GM06990 (cell line): ENCODE data around the gene PAFAH2.

Experiments
- DNase-seq: peaks from one replicate; pipeline ENCODE4 v3.0.0-alpha.2; 2011; ENCODE audit not compliant: insufficient read length; ENCODE audit errors: extremely low read depth
- H3K27me3 ChIP-seq: replicated peaks from 2 replicates; pipeline ENCODE4 v1.6.0; 2011; ENCODE audit warnings: low read length; ENCODE audit not compliant: control insufficient read depth, insufficient read depth
- H3K36me3 ChIP-seq: 2 replicates; pipeline ENCODE4 v1.5.1; 2011; ENCODE audit warnings: low read length; ENCODE audit not compliant: control insufficient read depth, insufficient read depth
- H3K4me3 ChIP-seq: replicated peaks from 2 replicates; pipeline ENCODE4 v1.5.1; 2011; ENCODE audit warnings: low read depth, mild to moderate bottlenecking, control low read depth, low read length
- CTCF ChIP-seq: IDR thresholded peaks from 2 replicates; pipeline ENCODE4 v1.5.1; 2011; ENCODE audit warnings: low read length, control low read depth, mild to moderate bottlenecking, inconsistent platforms; ENCODE audit not compliant: insufficient read depth, poor library complexity, severe bottlenecking

PAFAH2 gene

GRCh38 chr1:25932321-25932720 lies 65.5 kb downstream of the PAFAH2 start:
- Histone ChIP-seq H3K4me3 (no peak overlapping the region), H3K27me3 (peaks cover 4% of the 10 kb centered on the region), H3K36me3 (no peaks in the 10 kb centered on the region)
- no peak for TF ChIP-seq CTCF
- no peak for DNase-seq

- TF ChIP-seq CTCF, result no peak
- no peaks in the 10 kb centered on the region for H3K36me3 ChIP-seq
- DNase-seq, result no peak
- H3K27me3 ChIP-seq, result peaks cover 2% of the 10 kb centered on the region
- no peak overlapping the region for H3K4me3 ChIP-seq
Observed at GRCh38 chr1:25929016-25929415, 68.8 kb downstream of the PAFAH2 start.

- DNase-seq, result no peak
- Histone ChIP-seq H3K36me3 (no peaks in the 10 kb centered on the region), H3K4me3 (no peak overlapping the region), H3K27me3 (peaks cover 3% of the 10 kb centered on the region)
- TF ChIP-seq CTCF, result no peak
Observed at GRCh38 chr1:25927521-25928265, 70.2 kb downstream of the PAFAH2 start.

GRCh38 chr1:25926731-25927496 lies 70.9 kb downstream of the PAFAH2 start:
- H3K27me3 ChIP-seq, result peaks cover 3% of the 10 kb centered on the region
- H3K4me3 ChIP-seq, result no peak overlapping the region
- no peak for DNase-seq
- no peak for TF ChIP-seq CTCF
- no peaks in the 10 kb centered on the region for H3K36me3 ChIP-seq

GRCh38 chr1:25924454-25924853 lies 73.4 kb downstream of the PAFAH2 start:
- TF ChIP-seq CTCF, result no peak
- Histone ChIP-seq H3K36me3 (no peaks in the 10 kb centered on the region), H3K4me3 (no peak overlapping the region), H3K27me3 (peaks cover 3% of the 10 kb centered on the region)
- no peak for DNase-seq
